Cardiac septum (tissue), 1 donor: ENCODE measurements around the gene MAPK8. TPM values are rescaled to one million over a fixed set of nuclear protein-coding genes. Genes with fewer than 3 reads are reported as not detected.
"Not testable (repeated sequence)": the region's sequence is repeated elsewhere in the genome, so short reads cannot be mapped to it uniquely, and the experiment has no call there.

Experiments used
- DNase-seq: peaks from one replicate; pipeline ENCODE4 v3.0.0-alpha.2; 2020; ENCODE audit warnings: low spot score
- intact Hi-C: fragments of 100-400 bp; cut with DNase I; formaldehyde crosslinking; loops from one replicate; pipeline ENCODE4 v1.14.0; 2022
- long read RNA-seq: library from polyadenylated mRNA; unstranded; transcript quantifications from one replicate; pipeline ENCODE4 v2.0.0, GENCODE V29; 2021
- total RNA-seq: library from RNA; stranded (reverse); fragmentation: NEBNext Ultra II Directional; extraction: Animal tissue kit (Norgen Biotek cat#: 25700); gene quantifications from one replicate; pipeline ENCODE4 v1.2.1, GENCODE V29; 2021
- donor health status: DM: no; HTN: no; CAD: no.

Gene MAPK8
- total RNA-seq, result 34.1 TPM
- long read RNA-seq, partial matches to known transcripts, result 0 of 4 reads
- long read RNA-seq, other reads (novel, unspliced or antisense), result 4 of 4 reads

DNA sequence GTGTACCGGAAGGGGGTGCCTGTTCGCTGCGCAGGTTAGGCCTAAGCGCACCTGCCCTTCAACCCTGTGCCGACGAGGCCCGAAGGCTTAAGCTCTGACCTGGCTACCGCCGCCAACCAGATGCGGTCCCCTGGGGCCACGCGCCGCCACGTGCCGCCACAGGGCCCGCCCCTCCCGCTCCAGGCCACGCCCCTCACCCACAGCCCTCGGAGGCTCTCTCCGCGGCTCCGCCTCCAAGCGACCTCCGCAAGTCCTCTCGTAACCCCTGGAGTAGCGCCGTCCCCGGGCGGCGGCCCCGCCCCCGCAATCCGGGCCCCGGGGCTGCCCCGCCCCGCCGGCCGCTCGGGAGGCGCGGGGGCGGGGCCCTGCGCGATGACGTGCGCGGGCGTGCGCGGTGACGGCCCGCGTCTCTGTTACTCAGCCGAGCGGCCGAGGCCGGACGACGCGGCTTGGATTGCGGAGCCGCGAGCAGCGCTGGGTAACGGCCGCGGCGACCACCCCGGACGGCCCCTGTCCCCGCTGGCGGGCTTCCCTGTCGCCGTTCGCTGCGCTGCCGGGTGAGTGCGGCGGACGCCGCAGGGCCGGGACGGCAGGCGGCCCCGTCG lies at the start of gene MAPK8:
TSS of gene MAPK8 (plus strand) at position 413 of the 605 bp plus-strand sequence. CDS start 94,984 bp downstream, outside the sequence.
- DNase-seq, result peak; percentile 95
- intact Hi-C loops, result no loop called here

DNA sequence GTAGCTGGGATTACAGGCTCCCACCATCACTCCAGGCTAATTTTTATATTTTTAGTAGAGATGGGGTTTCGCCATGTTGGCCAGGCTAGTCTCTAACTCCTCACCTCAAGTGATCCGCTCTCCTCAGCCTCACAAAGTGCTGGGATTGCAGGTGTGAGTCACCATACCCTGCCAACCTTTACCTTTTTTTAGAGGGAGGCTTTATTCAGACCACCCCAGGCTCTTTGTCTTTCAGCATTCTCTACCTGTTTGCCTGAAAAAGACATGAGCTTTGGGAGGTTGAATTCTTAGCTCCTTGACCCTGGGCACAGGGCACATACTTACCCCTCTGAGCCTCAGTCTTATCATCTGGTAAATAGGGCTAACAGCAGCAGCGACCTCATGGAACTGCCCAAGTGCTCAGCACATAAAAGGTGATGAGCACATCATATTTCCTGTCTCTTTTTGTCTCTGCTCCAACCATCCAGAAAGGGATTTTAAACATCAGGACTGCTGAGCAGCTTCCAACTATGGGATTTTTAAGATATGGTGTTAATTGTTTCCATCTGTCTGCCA lies 49.0 kb upstream of the MAPK8 start:
- intact Hi-C loops, result no loop called here
- no peak for DNase-seq

DNA sequence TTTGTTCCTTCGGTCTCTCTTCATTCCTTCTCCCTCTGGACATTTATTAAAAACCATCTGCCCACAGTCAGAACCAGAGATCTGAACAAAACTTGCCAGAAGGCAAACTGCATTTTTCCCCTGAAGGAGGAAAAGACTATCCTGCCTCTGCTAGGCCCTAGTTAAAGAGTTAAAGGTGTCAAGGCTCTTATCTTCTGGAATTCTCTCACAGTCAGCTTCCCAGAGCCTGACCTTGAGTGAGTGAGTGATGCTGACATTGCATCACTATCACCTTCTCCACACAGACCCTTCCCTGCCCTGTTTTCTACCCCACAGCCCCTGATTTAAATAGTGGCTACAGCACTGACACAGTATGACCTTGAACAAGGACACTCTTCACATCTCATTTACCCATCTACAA lies 48.4 kb upstream of the MAPK8 start:
- intact Hi-C loops, result no loop called here

DNA sequence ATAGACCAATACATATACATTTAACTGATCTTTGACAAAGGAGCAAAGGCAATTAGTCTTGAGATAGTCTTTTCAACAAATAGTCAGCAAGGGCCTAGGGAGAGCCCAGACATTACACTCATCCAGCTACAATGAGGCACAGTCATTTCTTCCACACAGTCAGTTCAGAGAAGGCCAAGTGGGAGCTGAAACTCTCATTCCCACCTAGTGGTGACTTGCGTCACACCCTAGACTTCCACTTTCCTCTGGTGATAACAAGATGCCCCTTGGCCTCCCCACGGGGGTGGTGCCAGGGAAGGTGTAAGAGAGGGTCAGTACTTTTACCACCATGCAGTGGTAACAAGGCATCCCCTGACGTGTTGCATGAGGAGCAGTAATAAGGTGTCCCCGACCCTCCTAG lies 39.9 kb upstream of the MAPK8 start:
- intact Hi-C loops, result no loop called here
- DNase-seq, result no peak

More for the DNA sequence above, 48.4 kb upstream of the MAPK8 start:
- no peak for DNase-seq

DNA sequence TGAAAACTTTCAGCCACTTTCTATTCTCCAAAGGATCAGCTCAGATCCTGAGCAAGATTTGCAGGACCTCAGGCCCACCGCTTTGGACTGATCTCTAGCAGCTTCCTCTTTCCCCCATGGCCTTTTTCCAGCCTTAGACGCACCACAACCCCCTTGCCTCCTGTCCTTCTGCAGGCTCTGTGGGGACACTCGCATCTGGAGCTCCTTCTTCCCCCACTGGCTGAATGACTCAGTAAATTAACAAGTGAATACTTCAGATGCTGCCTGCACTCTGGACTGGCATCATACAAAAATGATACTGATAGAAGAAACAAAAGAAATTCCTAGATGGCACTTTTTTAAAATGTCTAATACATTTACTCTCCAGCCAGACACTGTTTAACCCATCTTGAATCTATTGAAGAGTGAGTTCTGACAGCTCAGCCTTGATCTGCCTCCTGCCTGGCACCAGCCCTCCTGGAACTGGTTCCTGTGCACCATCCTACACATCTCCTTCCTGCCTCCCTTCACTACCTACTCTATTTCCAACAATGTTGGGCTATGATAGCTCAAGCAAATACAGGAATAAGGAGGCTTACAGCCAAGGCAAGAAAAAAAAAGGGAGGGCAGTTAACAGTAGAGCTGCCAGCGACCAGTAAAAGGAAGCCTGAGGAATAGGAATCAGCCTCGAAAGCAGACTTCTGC lies 35.3 kb upstream of the MAPK8 start:
- intact Hi-C loops, result no loop called here

DNA sequence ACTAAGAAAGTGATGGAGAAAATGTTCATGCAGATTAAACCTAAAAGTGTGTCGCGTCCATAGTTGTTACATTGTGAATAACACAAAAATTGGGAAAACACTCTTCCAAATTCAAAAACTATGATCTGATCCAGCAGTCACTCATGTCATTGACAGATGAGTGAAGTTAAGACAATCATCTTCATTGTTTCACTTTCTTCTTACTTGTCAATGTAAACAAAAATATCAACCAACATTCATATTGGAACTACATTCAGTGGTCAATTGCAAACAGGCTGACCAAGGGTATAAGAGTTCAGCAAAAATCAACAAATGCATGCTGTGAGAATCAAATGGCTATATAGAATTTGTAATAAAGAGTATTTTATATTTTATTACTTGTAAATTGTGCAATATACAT lies 33.8 kb upstream of the MAPK8 start:
- intact Hi-C loops, result no loop called here
- DNase-seq, result no peak

More for the DNA sequence above, 35.3 kb upstream of the MAPK8 start:
- DNase-seq, result no peak

DNA sequence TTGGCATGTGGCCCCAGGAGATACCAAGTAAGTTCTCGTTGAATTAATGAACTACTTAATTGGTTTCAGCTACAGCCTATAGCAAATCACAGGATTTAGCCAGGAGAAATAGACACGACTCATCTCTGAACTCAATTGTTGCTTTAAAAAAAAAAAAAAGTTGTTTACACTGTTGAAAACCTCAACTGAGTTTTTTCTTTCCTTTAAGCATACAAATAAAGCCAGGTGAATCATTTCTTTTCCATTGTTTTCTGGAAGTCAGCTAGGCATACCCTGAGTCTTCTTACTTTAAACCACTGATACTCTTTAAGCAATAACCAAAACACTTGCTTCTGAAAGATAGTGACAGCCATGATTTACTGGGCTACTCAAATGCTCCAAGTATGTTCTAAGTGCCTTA lies 32.7 kb upstream of the MAPK8 start:
- intact Hi-C loops, result no loop called here

DNA sequence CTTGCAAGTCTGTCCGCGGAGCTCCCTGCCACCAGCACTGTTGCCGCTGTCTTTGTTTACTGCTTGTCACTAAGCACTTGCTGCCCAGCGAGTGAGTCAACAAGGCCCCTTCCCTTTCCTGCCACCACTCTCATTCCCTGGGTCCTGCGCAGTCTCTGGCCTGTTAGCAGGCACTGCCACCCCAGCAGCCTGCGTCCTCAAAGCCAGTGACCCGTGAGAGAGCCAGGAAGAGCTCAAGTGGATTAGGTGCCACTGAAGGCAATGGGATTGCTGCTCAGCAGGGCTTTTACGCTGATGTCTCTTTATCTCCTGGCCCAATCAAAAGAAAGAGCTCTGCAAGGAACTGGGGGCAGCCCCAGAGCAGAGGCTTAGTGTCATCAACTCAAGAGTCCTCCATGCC lies 31.8 kb upstream of the MAPK8 start, which contains the start of gene FRMPD2:
TSS of gene FRMPD2 (minus strand) at position 61 of the 400 bp plus-strand sequence. CDS start 129 bp downstream, outside the sequence.
- DNase-seq, result no peak
- intact Hi-C loops, result no loop called here

More for the DNA sequence above, 32.7 kb upstream of the MAPK8 start:
- DNase-seq, result no peak

DNA sequence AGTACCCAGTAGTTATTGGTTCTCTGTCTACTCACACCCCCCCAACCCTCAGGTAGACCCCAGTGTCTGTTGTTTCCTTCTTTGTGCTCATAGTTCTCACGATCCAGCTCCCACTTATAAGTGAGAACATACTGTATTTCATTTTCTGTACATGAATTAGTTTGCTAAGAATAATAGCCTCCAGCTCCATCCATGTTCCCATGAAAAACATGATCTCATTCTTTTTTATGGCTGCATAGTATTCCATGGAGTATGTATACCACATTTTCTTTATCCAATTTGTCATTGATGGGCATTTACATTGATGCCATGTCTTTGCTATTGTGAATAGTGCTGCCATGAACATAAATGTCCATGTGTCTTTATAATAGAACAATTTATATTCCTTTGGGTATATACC lies 29.4 kb upstream of the MAPK8 start:
- intact Hi-C loops, result no loop called here
- DNase-seq, result no peak

DNA sequence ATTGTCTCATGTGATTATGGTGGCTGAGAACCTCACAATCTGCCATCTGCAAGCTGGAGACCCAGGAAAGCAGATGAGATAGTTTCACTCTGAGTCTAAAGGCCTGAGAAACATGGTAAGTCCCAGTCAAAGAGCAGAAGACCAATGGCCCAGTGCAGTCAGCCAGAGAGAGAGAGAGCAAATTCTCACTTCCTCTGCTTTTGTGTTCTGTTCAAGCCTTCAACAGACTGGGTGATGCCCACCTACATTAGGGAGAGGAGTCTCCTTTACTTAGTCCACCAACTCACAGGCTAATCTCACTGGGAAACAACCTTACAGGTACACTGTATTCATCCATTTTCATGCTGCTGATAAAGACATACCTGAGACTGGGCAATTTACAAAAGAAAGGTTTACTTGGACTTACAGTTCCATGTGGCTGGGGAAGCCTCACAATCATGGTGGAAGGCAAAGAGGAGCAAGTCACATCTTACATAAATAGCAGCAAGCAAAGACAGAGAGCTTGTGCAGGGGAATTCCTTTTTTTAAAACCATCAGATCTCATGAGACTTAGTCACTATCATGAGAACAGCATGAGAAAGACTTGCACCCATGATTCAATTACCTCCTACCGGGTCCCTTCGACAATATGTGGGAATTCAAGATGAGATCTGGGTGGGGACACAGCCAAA lies 27.3 kb upstream of the MAPK8 start:
- no peak for DNase-seq
- intact Hi-C loops, result no loop called here

DNA sequence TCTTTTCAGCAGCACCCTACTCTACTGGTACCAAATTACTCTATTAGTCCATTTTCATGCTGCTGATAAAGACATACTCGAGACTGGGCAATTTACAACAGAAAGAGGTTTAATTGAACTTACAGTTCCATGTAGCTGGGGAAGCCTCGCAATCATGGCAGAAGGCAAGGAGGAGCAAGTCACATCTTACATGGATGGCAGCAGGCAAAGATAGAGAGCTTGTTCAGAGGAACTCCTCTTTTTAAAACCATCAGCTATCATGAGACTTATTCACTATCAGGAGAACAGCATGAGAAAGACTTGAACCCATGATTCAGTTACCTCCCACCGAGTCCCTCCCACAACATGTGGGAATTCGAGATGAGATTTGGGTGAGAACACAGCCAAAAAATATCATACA lies 24.8 kb upstream of the MAPK8 start:
- intact Hi-C loops, DNase-seq: not testable (repeated sequence)

DNA sequence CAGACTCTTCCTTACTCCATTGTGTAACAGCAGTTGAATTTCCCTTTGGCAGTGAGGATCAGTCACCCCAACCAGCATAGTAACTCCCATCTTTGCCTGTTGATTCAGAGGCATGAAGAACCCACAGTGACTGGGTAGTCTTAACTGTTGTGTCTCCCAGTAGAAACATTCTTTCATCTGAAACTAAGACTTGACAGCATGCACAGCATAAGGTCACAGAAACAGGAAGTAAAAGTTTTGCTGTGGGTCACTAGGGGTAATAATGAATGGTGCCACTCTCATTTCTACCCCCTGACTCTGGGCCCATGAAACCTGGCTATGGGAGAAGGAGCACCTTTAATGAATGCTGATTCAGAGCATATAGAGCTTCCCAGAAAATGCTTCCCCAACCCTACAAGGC lies 23.6 kb upstream of the MAPK8 start:
- DNase-seq, result no peak
- intact Hi-C loops, result no loop called here

DNA sequence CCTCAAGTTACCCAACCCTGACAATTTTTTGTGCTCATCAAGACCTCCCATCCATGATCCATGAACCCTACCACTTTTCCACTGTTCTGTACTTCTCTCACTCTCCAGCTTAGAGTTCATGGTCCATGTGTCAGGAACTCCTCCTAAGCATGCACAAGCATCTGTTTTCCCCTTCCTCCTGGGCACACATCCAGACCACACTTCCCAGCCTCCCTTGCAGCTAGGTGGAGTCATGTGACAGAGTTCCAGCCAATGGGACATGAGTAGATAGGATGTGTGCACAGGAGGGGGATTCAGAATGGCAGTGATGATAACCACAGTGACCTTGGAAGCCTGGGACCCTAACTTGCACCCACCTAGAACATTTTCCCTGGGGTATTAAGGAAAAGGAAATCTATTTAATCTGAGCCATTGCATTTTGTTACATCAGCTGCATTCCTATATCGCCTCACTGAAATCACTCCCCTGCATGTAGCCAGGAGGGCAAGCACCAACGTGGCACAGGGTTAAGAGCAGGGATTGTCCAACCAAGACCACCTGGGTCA lies 22.4 kb upstream of the MAPK8 start:
- DNase-seq, result no peak
- intact Hi-C loops, result no loop called here

DNA sequence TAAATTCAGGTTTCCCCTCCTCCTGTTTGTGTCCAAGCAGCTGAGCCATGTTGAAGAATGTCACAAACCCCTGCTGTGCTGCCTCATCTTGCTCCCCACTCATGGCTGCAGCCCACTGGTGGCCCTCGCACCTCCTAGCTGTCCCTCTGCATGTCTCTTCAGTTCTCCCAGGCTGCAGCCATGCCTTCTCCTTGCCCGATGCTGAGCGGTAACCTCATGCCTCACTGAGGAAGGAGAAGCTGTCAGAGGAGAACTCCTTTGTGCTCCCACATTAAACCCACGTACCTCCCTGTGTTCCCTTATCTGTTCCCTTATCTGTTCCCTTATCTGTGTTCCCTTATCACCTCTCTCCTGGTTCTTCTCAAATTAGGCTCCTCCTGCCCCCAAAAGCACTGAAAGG lies 21.7 kb upstream of the MAPK8 start:
- DNase-seq, result no peak
- intact Hi-C loops, result loop anchor here (5.0 kb wide), 1 partner anchor 68 kb away; no protein-coding TSS in a partner anchor

DNA sequence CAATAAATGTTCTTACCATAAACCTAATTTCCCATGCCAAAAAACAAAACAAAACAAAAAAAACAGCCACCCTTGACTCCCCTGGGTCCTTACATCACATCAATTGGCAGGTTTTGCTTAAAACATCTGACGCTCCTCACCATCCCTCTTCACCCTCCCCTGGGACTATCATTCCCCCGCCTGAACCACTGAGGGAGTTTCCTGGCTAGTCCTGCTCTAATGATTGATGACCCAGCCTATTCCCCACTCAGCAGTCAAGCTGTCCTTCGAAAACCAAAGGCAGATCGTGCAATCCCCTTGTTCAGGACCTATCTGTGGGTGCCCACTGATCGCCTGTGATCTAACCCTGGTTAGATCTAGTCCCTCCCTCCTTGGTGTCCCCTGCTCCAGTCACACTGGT lies 20.8 kb upstream of the MAPK8 start:
- intact Hi-C loops, result loop anchor here (5.0 kb wide), 1 partner anchor 68 kb away; no protein-coding TSS in a partner anchor

DNA sequence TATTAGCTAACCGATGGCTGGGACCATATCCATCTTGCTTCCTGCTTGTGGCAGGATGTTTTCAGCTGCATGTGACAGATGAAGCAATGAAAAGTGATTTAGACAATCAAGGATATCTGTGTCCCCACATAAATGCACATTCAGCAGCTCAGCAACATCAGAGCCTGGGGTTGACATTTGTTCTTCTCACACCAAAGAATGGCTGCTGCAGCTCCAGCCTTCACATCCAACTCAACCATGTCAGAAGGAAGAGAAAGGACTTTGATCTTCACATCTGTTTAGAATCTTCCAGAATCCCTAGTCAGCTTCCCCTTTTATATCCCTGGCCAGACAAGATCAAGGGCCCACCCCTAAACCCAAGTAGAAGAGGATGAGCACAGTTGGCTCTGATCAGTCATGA lies 20.1 kb upstream of the MAPK8 start:
- intact Hi-C loops, result loop anchor here (5.0 kb wide), 1 partner anchor 69 kb away; no protein-coding TSS in a partner anchor
- DNase-seq, result no peak

More for the DNA sequence above, 20.8 kb upstream of the MAPK8 start:
- DNase-seq, result no peak

DNA sequence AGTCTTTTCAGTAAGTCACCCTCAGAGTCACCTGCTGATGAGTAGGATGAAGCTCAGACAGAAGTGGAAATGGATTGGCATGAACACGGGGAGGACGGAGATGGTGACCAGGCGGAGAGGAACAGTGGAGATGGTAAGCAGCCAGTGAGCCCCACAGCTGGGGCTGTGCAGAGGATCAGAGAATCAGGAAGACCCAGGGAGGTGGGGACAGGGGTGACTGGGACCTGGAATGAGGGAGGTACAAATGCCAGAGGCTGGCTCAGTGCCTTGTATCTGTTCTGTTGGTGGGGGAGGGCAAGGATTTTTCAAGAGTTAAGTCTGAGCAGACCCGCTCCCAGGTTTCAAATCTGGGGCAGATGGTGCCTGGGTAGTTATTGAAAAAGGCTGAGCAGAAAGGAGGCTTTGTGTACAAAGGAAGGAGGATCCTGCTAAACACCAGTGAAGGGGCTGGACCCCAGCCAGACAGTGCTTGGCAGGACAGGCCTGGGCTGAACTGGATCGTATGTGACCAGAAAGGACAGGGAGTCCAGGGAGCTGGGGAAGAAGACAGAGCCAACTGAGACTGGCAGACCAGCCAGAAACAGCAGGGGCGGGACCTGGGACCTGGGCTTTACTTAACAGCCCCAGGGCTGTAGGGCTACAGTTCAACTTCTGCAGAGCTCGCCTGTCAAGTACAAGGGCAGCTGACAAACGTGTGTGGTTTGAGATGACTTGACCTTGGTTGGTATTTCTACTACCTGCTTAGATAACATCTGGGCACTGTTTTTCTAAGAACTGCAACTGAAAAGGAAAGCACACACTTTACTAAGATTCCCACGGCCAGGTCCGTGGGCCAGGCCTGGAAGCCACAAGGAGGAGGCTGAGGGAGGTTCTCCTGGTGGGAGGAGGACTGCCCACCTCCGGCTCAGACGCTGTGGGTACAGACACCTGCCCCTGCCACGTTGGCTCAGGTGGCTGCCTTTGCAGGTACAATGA lies 18.8 kb upstream of the MAPK8 start:
- no peak for DNase-seq
- intact Hi-C loops, result loop anchor here (5.0 kb wide), 1 partner anchor 70 kb away; no protein-coding TSS in a partner anchor

DNA sequence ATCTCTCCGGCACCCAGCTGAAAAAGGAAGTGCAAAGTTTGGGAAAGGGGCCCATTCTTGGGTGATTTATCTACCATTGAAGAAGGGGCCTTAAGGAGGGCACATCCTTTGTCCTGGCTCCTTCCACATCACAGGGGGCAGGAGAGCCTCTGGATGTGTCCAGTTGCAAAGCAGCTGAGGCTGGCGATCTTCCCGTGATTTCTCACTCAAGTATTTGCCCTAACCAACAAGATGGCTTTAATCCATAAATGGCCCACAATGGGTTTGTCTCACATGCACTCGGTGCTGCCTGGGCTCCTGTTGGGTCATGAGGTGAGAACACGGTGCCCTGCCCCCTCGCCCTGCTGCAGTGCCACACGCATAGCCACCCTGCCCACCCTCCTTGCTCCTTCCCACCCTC lies 17.8 kb upstream of the MAPK8 start:
- intact Hi-C loops, result loop anchor here (5.0 kb wide), 1 partner anchor 71 kb away; no protein-coding TSS in a partner anchor
- DNase-seq, result no peak
